ENCODE data around the gene PRRC2A.

- TF ChIP-seq CTCF (IDR thresholded peaks at IDR 0.05) (no peak), POLR2AphosphoS5 (IDR thresholded peaks at IDR 0.05) (no peak), POLR2A (IDR thresholded peaks at IDR 0.05) (no peak), EP300 (IDR thresholded peaks at IDR 0.05) (no peak)
These were observed 18.5 kb downstream of the PRRC2A start for GRCh38 chr6:31639043-31639442.
